DMS 273 (cell line): Measurements from ENCODE around the gene EIF2S1.
A peak's percentile ranks its signal among the peaks of the same experiment; 100 is the strongest.
"Not testable (repeated sequence)": the region's sequence is repeated elsewhere in the genome, so short reads cannot be mapped to it uniquely, and the experiment has no call there.

Experiments used
- DNase-seq: peaks from one replicate; lab custom pipeline; 2025; ENCODE audit not compliant: unreplicated experiment; lab: John Stamatoyannopoulos, UW

EIF2S1 gene

GRCh38 chr14:67359775-67360469 lies at the start of gene EIF2S1, which contains the start of gene ATP6V1D:
Gene EIF2S1, plus strand, starts transcription at chr14:67360328. Its CDS starts 4,440 bp downstream, at chr14:67364768.
Gene ATP6V1D, minus strand, starts transcription at chr14:67359804. Its CDS starts 106 bp downstream, at chr14:67359698.
- peak; percentile 99 for DNase-seq

GRCh38 chr14:67311868-67312267 lies 48.3 kb upstream of the EIF2S1 start:
- no peak for DNase-seq

DNA sequence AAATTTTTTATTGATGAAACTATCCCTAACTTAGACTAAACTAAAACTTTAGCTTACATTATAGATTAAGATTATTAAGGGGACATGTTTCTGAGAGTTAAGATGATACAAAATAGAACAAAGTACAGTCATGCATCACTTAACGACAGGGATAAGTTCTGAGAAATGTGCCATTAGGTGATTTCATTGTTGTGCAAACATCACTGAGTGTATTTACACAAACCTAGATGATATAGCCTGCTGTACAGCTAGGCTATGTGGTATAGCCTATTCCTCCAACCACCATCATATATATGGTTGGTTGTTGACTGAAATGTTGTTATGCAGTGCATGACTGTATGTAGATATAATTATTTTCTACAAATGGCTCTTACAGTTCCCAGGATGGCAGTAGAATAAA lies 47.0 kb upstream of the EIF2S1 start:
- no peak for DNase-seq

GRCh38 chr14:67317822-67318221 lies 42.3 kb upstream of the EIF2S1 start:
- DNase-seq: no peak

- DNase-seq: no peak
Observed at GRCh38 chr14:67319142-67319541, 41.0 kb upstream of the EIF2S1 start.

- DNase-seq: not testable (repeated sequence)
Observed at GRCh38 chr14:67329666-67330065, 30.5 kb upstream of the EIF2S1 start.

- DNase-seq: no peak
Observed at GRCh38 chr14:67331368-67332125, 28.6 kb upstream of the EIF2S1 start.

- no peak for DNase-seq
Observed at GRCh38 chr14:67332468-67332867, 27.7 kb upstream of the EIF2S1 start.

DNA sequence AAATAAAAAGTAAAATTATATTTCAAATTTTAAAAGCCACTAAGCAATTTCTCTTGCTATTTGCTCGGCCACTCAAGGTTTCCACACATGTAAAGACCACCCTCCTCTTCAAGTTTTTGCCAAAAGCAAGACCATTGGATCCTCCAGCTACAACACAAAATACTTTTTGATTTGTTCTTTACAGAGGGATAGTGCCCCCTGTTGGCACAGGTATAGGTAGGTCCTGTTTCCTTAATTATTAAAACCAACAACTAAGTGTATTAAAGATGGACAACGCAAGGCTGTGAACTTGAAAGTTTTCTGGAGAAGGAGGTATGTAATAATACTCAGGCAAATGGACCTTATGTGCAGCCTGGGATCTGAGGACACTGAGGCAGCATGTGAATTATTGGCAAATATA lies 24.3 kb upstream of the EIF2S1 start:
- DNase-seq: peak; percentile 55

GRCh38 chr14:67341231-67341630 lies 18.9 kb upstream of the EIF2S1 start:
- not testable (repeated sequence) for DNase-seq

DNA sequence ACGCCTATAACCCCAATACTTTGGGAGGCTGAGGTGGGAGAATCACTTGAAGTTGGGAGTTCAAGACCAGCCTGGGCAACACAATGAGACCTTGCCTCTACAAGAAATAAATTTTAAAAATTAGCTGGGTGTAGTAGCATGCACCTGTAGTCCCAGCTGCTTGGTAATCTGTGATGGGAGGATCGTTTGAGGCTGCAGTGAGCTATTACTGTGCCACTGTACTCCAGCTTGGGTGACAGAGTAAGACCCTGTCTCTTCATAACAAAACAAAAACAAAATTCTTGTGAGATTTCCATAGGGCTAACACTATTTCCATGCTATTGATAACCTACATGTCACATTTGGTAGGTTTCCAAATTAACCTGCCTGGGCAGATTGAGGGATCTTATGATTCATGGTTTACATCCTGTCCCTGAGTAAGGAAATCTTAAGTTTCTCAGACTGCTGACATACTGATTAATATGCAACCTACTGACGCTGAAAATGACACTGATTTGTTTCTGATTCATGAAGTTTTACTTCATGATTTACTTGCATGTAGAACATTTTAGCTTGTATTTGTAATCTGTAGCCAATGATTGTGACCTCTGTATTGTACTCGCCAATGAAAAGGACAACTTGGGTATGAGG lies 16.4 kb upstream of the EIF2S1 start:
- DNase-seq: no peak

DNA sequence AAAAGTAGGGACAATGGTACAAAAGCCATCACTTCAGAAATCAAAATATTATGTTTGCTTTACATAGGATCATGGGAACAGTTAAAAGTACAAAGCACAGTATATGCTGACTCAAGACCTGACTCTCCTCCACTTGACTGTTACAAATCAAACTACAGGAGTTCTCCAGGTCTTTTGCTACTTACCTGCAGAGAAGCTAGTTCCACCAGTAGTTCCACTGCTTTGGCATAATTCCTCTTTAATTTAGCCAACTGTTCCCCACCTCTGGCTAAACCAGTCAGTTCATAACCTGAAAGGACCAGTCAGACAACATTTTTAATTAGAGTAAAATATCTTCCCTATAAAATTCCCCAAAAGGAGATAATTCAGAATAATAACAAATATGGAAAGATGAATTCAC lies 14.5 kb upstream of the EIF2S1 start:
- DNase-seq: no peak

- no peak for DNase-seq
Observed at GRCh38 chr14:67352055-67352454, 8.1 kb upstream of the EIF2S1 start.

DNA sequence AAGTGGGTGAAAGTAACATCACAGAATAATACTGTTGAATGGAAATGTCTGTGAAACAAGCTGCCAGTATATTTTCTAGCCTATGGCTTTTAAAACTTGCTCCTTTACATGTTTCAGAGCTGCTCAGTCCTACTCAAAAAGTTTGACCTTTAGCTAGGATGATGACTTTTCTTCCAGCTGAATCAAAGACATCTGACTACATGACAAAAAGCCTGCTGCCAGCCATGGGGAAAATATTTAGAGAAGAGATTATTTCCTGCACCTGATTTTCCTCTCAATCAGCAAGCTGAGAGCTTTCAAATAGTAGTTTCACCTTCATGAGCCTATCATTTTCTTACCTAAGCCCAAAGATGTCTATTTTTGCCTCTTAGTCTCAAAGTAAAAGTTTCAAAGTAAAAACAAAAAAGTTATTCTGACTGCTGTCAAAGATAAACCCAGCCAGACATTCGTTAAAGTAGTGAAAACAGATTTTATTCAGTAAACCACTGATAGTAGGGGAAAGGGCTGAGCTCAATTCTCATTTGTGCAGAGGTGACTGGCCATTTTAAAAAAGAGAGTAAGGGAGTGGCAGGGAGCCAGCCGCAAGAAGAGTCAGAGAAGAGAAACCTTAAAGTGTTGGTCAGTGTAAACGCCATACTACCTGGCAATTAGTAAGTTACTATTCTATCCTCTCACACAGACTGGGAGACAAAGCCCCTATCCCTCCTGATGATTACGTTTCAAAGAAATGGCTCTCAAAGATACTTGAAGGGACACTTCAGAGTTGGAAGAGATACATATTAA lies 2.8 kb upstream of the EIF2S1 start:
- no peak for DNase-seq

- DNase-seq: no peak
Observed at GRCh38 chr14:67357969-67358354, 2.2 kb upstream of the EIF2S1 start.

- peak; percentile 61 for DNase-seq
Observed at GRCh38 chr14:67358924-67359774, 979 bp upstream of the EIF2S1 start.

DNA sequence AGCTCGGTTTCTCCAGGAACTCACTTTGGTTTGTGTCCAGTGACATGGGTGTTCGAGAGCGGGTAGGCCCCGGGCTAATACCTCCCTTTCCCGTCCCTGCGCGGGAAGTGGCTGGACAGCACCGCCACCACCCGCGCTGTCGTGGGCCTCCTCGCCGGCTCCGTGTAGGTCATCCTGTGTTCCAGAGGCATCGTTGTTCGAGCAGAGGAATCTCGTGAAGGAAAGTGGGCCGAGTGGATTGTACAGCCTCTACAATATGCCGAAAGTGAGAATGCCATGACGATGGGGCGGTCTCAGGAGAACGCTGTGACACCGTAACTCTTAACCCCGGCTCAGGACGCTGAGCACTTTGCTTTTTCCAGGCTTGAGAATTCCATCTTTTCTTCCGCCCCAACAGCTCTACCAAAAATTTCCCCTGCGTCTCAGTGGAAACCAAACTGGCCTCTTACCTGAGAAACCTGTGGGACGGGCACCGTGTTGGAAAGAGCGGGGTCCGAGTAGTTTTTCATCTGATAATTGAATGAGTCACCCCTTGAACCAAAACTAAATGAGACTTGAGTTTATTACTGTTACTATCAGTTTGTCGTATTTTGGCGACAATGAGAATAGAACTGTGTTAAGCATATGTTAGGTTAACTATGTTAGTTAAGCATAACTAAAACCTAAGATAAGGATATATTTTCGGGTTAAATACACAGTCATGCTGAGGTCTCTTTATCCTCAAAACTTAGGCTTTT lies 510 bp downstream of the EIF2S1 start:
- DNase-seq: no peak

- DNase-seq: no peak
Observed at GRCh38 chr14:67365476-67365875, 5.3 kb downstream of the EIF2S1 start.

DNA sequence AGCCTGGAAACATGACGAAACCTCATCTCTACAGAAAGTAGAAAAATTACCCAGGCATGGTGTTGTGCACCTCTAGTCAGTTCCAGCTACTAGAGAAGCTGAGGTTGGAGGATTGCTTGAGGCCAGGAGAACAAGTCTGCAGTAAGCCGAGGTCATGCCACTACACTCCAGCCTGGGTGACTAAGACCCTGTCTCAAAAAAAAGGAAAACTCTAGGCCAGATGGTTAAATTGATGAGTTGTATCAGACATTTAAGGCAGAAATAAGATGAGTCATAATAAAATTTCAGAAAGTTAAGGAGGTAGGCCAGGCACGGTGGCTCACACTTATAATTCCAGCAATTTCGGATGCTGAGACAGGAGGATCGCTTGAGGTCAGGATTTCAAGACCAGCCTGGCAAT lies 10.7 kb downstream of the EIF2S1 start:
- DNase-seq: no peak
